ENCODE measurements around the gene HOXA2. TPM values are rescaled to one million over a fixed set of nuclear protein-coding genes. Genes with fewer than 3 reads are reported as not detected.

Gene HOXA2
- total and polyA plus RNA-seq, 7 donors = 0.17 to 1.1 (median 0.42) TPM

DNA sequence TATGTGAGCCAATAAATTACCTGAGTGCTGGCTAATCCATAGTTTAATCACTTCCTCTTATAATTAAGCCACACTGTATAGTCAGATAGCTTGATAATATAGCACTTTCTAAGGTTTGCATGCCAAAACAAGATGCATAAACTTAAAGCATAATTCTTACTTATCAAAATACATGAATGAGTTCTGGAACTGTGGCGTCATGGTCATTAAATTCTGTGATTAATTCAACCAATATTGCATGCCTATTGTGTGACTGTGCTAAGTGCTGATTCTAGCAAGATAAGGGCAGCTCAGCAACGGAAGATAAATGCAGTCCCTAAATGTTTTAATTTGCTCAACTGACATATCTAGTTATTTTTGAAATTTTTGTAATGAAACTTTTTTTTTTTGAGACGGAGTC lies 36.3 kb downstream of the HOXA2 start:
- no peaks in the 10 kb centered on the region for H3K4me1 ChIP-seq
- ATAC-seq (no peak), DNase-seq (no peak)
- no peaks in the 10 kb centered on the region for H3K9me3 ChIP-seq
- no peaks in the 10 kb centered on the region for H3K27me3 ChIP-seq (ENCODE audit: insufficient read depth in 3 of 3, low read length in 2 of 3)
- H3K27ac ChIP-seq = no peak overlapping the region
- intact Hi-C loops (cut with DNase I) = loop anchor here in 1 of 2 donors (5.0 kb wide), 1 partner anchor 34 kb away; no protein-coding TSS in a partner anchor
- H3K36me3 ChIP-seq (ENCODE audit: insufficient read depth in 1 of 2, low read depth in 1 of 2) = no peaks in the 10 kb centered on the region
- 78 to 81% (median 80%) methylated on average over 3 of the region's 3 CpGs for WGBS, 3 donors
- TF ChIP-seq, protein P1, sequence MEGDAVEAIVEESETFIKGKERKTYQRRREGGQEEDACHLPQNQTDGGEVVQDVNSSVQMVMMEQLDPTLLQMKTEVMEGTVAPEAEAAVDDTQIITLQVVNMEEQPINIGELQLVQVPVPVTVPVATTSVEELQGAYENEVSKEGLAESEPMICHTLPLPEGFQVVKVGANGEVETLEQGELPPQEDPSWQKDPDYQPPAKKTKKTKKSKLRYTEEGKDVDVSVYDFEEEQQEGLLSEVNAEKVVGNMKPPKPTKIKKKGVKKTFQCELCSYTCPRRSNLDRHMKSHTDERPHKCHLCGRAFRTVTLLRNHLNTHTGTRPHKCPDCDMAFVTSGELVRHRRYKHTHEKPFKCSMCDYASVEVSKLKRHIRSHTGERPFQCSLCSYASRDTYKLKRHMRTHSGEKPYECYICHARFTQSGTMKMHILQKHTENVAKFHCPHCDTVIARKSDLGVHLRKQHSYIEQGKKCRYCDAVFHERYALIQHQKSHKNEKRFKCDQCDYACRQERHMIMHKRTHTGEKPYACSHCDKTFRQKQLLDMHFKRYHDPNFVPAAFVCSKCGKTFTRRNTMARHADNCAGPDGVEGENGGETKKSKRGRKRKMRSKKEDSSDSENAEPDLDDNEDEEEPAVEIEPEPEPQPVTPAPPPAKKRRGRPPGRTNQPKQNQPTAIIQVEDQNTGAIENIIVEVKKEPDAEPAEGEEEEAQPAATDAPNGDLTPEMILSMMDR (IDR thresholded peaks at IDR 0.05) = no peak
- no peak overlapping the region for H3K4me3 ChIP-seq

DNA sequence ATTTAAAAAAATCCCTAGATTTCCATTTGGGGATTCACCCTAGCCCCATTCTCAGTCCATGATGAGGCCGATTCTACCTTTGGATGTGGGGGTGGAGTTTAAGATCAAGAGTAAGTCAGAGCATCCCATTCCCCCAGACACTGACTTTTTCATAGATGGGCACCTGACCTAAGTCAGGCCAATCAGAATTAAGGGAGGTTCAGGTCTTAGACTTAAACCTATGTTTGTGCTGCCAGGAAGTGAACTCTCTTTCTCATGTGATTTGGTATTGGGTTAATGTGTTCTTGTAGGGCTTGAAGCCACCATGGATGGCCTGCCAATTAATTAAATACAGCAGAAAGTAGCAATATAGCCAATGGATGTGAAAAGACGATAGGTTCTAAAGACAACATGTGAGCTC lies 36.8 kb downstream of the HOXA2 start:
- Histone ChIP-seq H3K27ac (no peak overlapping the region), H3K27me3 (ENCODE audit: insufficient read depth in 3 of 3, low read length in 2 of 3) (no peaks in the 10 kb centered on the region), H3K4me3 (no peak overlapping the region), H3K9me3 (no peaks in the 10 kb centered on the region), H3K36me3 (ENCODE audit: insufficient read depth in 1 of 2, low read depth in 1 of 2) (no peaks in the 10 kb centered on the region), H3K4me1 (no peaks in the 10 kb centered on the region)
- DNase-seq = no peak
- intact Hi-C loops (cut with DNase I) = loop anchor here in 1 of 2 donors (5.0 kb wide), 1 partner anchor 33 kb away; no protein-coding TSS in a partner anchor
- 91 to 97% (median 97%) methylated on average over 2 of the region's 2 CpGs for WGBS, 3 donors
- ATAC-seq = no peak
- TF ChIP-seq, protein P1 (IDR thresholded peaks at IDR 0.05) = no peak

DNA sequence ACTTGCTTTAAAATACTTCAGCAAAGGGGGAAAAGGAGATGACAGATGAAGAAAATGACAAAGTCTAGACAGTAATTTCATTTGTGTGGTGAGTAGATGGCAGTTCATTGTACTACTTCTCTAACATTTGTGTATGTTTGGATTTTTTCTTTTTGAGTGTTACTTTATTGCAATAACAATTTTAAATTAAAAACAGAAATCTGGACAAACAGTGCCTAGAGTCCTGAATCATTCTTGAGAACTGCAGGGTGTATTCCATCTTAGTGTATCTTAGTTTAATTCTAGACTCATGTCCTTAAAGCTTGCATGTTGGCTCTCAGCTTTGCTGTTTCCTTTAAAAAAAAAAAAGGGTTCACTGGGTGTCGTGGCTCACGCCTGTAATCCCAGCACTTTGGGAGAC lies 37.8 kb downstream of the HOXA2 start:
- intact Hi-C loops (cut with DNase I) = loop anchor here in 1 of 2 donors (5.0 kb wide), 1 partner anchor 32 kb away; no protein-coding TSS in a partner anchor
- H3K4me1 ChIP-seq = no peaks in the 10 kb centered on the region
- no peak overlapping the region for H3K4me3 ChIP-seq
- DNase-seq = no peak
- no peaks in the 10 kb centered on the region for H3K27me3 ChIP-seq (ENCODE audit: insufficient read depth in 3 of 3, low read length in 2 of 3)
- 76 to 94% (median 84%) methylated on average over 2 of the region's 2 CpGs for WGBS, 3 donors
- TF ChIP-seq, protein P1 (IDR thresholded peaks at IDR 0.05) = no peak
- H3K36me3 ChIP-seq (ENCODE audit: insufficient read depth in 1 of 2, low read depth in 1 of 2) = no peaks in the 10 kb centered on the region
- no peak for ATAC-seq
- H3K9me3 ChIP-seq = no peaks in the 10 kb centered on the region
- H3K27ac ChIP-seq = no peak overlapping the region

DNA sequence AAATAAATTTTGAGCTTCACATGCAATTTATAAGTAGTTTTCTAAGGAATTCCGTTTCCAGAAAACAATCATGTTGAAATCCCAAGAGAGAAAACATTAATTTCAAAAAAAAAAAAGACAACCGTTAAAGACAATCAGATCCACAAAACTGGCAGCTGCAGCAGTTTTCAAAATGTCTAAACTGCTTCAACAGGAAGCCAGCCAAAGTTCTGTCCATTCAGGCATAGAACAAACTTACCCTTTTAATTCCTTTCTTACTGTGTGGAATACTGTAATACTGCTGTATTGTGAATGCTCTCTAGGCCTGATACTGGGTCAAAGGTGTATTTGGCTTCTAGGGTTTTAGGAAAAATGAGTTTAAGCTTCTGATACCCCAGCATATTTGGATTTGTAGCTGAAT lies 38.3 kb downstream of the HOXA2 start:
- no peak for DNase-seq
- Histone ChIP-seq H3K36me3 (ENCODE audit: insufficient read depth in 1 of 2, low read depth in 1 of 2) (no peaks in the 10 kb centered on the region), H3K27ac (no peak overlapping the region), H3K27me3 (ENCODE audit: insufficient read depth in 3 of 3, low read length in 2 of 3) (no peaks in the 10 kb centered on the region), H3K4me1 (no peaks in the 10 kb centered on the region), H3K9me3 (no peaks in the 10 kb centered on the region), H3K4me3 (no peak overlapping the region)
- no peak for ATAC-seq
- intact Hi-C loops (cut with DNase I) = no loop called here
- 17 to 31% (median 28%) methylated on average over 2 of the region's 2 CpGs for WGBS, 3 donors
- TF ChIP-seq, protein P1 (IDR thresholded peaks at IDR 0.05) = no peak

DNA sequence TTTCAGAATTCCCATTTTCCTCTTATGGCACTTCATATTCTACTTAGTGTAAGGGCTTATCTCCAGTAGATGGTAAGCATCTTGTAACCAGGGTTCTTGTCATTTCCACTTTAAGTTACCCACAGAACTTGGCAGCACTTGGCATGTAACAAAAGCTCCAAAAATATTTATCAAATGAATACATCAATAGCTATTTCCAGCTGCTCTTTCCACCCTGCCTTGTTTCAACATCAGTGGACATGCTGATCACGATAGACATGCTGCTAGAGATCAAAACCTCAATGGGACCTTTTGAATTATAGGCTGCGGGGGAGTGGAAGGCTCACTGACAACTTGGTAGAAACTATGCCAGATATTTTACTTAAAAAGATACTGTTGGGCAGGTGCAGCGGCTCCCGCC lies 39.5 kb downstream of the HOXA2 start:
- TF ChIP-seq, protein P1 (IDR thresholded peaks at IDR 0.05) = no peak
- ATAC-seq = no peak
- no peak for DNase-seq
- 79 to 92% (median 83%) methylated on average over 4 of the region's 4 CpGs for WGBS, 3 donors
- H3K9me3 ChIP-seq = no peaks in the 10 kb centered on the region
- no peaks in the 10 kb centered on the region for H3K4me1 ChIP-seq
- no peaks in the 10 kb centered on the region for H3K27me3 ChIP-seq (ENCODE audit: insufficient read depth in 3 of 3, low read length in 2 of 3)
- H3K4me3 ChIP-seq = no peak overlapping the region
- H3K36me3 ChIP-seq (ENCODE audit: insufficient read depth in 1 of 2, low read depth in 1 of 2) = no peaks in the 10 kb centered on the region
- no peak overlapping the region for H3K27ac ChIP-seq
- intact Hi-C loops (cut with DNase I) = no loop called here

Data from psoas muscle (tissue), 8 donors.